K562 (cell line): Measurements from ENCODE around the gene FAM219B.

ENCODE experiments used
- CBX2 ChIP-seq: fragments of 200-600 bp; sonication (generic); IDR thresholded peaks from one replicate; pipeline ENCODE4 v1.6.1; 2012; ENCODE audit warnings: mild to moderate bottlenecking, low read length, inconsistent platforms; ENCODE audit not compliant: insufficient read depth, poor library complexity, severe bottlenecking
- CTCF ChIP-seq, 3 experiments: IDR thresholded peaks in 2 of 3; conservative IDR thresholded peaks in 1 of 3; 2 replicates each; pipeline ENCODE4 v1.5.1; 2011 to 2012; ENCODE audit warnings: low read length in 3 of 3, mild to moderate bottlenecking in 3 of 3, control low read depth in 2 of 3, improper control_type of control experiment in 1 of 3, inconsistent platforms in 1 of 3, low read depth in 1 of 3, mixed read lengths in 1 of 3, moderate library complexity in 1 of 3; ENCODE audit not compliant: insufficient read depth in 2 of 3
- EP300 ChIP-seq: IDR thresholded peaks from 2 replicates; pipeline ENCODE4 v1.6.1; 2012; ENCODE audit warnings: low read length, improper control_type of control experiment
- FOS ChIP-seq: IDR thresholded peaks from 3 replicates; pipeline ENCODE4 v1.6.1; 2011; ENCODE audit not compliant: insufficient read length; ENCODE audit errors: extremely low read depth
- MAFK ChIP-seq: IDR thresholded peaks from 2 replicates; pipeline ENCODE4 v1.6.1; 2011; ENCODE audit warnings: low read length, improper control_type of control experiment
- NRF1 ChIP-seq, 2 experiments: fragments of 450-650 bp; IDR thresholded peaks in 1 of 2; conservative IDR thresholded peaks in 1 of 2; 2 replicates each; pipeline ENCODE4 v1.6.1; 2014; ENCODE audit warnings: mild to moderate bottlenecking in 2 of 2
- POLR2AphosphoS5 ChIP-seq: IDR thresholded peaks from 2 replicates; pipeline ENCODE4 v1.6.1; 2011; ENCODE audit warnings: mild to moderate bottlenecking, low read depth, low read length, moderate library complexity; ENCODE audit not compliant: control insufficient read depth, insufficient read depth
- SRF ChIP-seq, 2 experiments: fragments of 250-450, 450-650 bp in 1 of 2; sonication (Bioruptor Pico) in 1 of 2; sonication (generic) in 1 of 2; formaldehyde crosslinking; IDR thresholded peaks; 2 replicates each; pipeline versions ENCODE4 v1.5.0 to v1.5.1; 2020 to 2022; ENCODE audit warnings: mild to moderate bottlenecking in 1 of 2, missing genetic modification reagents in 1 of 2
- ZC3H11A ChIP-seq: IDR thresholded peaks from 2 replicates; pipeline ENCODE4 v1.6.1; 2012; ENCODE audit warnings: low read depth, low read length, improper control_type of control experiment
- ZNF232 ChIP-seq: sonication (generic); formaldehyde crosslinking; IDR thresholded peaks from 2 replicates; pipeline ENCODE4 v1.8.0; 2022; ENCODE audit warnings: mild to moderate bottlenecking, missing genetic modification reagents

GRCh38 chr15:74901612-74902063 lies 5.0 kb downstream of the FAM219B start:
- no peak for TF ChIP-seq NRF1 (conservative IDR thresholded peaks at IDR 0.05 in 1 of 2, IDR thresholded peaks at IDR 0.05 in 1 of 2)
- no peak for TF ChIP-seq EP300
- no peak for TF ChIP-seq ZNF232 (CRISPR knock-in tag)
- no peak for TF ChIP-seq CBX2
- no peak for TF ChIP-seq FOS
- no peak for TF ChIP-seq ZC3H11A
- TF ChIP-seq POLR2AphosphoS5, result no peak
- TF ChIP-seq CTCF (IDR thresholded peaks at IDR 0.05 in 2 of 3, conservative IDR thresholded peaks at IDR 0.05 in 1 of 3; ENCODE audit: insufficient read depth in 2 of 3, low read depth in 1 of 3, low read length in 3 of 3), result peak; percentile 75 to 88 (median 88)
- no peak for TF ChIP-seq MAFK
- TF ChIP-seq SRF (CRISPR knock-in tag; IDR thresholded peaks at IDR 0.05), result no peak
